DMS79 treated with DMSO at 0.1 percent for 48 hours (cell line): ENCODE results near the gene OR10A6.
A peak's percentile ranks its signal among the peaks of the same experiment; 100 is the strongest.

Experiments
- DNase-seq: peaks from one replicate; lab custom pipeline; 2025; lab: John Stamatoyannopoulos, UW

OR10A6 gene

DNA sequence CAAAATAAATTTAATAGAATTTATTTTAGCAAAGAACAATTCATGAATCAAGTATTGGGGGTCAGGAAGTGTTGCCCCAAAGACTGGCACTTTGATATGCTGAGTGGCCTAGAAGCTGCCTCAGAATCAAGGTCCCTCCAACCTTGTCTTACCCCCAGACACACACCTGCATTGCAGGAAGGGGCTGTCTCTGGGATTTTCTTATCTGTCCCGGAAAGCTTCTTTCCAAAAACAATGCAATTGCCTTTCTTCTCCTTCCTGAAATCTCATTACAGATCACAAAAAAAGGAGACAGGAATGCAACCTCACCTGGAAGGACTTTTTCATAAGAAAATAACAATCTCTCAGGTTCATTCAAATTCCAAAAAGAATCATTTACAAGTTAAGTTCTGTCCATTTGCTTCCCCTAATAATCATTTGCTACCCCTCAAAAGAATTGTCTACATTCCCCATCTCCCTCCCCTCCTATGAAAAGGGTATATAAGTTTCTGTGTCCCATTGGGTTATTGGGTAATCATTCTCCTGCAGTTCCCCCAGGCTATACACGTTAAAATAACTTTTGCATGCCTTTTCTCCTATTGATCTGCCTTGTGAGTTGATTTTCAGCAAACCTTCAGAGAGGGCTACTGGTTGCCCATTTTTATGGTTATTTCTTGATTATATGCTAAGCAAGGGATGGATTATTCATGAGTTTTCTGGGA is 21.3 kb downstream of the OR10A6 start:
- DNase-seq = no peak

DNA sequence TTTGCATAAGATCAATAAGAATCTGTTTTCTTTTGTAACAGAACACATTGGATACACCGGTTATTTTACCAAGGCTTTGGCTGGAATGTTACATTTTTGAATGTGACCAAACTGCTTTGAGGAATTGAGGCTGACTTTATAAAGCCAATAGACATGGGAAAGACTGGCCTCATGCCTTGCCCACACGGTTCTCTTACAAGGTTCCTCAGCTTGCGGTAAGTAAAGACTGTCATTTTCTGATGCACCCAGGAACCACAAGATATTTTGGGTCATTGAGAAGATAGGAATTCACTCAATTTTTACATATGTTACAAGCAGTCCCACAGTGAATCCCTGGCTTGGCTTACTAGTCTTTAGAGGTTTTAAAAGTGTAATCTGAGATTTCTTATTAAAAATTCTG is 23.9 kb downstream of the OR10A6 start:
- no peak for DNase-seq

- DNase-seq = no peak
Observed at GRCh38 chr11:7906481-7906880, 24.6 kb downstream of the OR10A6 start.

DNA sequence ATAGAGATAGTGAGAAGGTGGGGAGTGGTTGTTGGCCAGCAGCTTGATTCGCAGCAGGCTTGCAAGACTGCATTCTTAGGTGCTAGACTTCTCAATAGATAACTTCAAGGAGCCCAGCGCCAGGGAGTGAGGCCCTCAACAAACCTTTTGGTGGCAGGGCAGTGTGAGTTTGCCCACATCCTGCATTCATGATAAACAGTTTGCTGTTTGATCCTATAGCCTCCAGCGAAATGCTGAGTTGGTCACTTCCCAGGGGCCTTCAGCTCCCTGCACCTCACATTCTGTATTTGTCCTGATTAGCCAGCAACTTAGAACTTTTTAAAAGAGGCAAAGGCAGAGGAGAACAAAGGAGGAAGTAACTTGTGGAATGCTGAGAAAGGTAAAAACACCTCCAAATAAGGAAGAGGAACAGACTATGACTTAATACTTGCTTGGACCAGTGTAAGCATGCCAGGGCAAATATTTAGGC is 25.1 kb downstream of the OR10A6 start:
- no peak for DNase-seq

DNA sequence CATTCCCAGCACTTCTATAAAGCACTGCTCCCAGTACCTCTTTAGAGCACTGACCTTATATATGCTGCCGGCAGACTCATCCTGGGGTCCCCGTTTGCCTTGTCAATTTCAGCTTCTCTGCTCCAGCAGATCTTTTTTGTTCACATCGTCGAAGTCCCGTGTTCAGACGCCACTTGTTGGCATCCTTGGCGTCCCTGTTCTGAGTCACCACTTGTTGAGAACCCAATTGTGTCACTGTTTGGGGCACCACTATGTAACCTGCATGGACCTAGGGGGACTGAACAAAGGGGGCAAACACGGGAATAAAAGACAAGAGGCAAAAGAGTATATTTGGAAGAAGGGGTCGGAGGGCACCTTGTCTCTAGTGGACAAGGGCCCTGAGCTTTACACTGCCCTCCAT is 25.5 kb downstream of the OR10A6 start:
- DNase-seq = no peak

- no peak for DNase-seq
Observed at GRCh38 chr11:7904917-7905316, 26.2 kb downstream of the OR10A6 start.

- no peak for DNase-seq
Observed at GRCh38 chr11:7903940-7904339, 27.1 kb downstream of the OR10A6 start.

DNA sequence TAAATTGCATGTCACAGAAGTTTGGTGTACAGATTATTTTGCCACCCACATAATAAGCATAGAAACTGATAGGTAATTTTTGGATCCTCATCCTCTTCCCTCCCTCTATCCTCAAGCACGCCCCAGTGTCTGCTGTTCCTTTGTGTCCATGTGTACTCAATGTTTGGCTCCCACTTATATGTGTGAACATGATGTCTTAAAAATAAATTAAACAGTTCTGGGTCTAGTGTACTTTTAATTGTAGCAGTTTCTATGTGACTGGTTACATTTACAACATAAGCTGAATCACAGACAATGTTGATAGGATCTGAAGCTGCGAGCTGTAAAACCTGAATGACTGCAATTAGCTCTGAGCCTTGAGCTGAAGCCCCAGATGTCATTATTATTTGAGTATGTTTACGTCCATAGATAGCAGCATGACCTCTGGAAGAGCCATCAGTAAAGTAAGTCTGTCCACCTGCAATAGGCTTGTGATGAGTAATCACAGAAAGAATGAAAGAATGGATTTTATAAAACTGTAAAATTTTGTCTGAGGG is 29.7 kb downstream of the OR10A6 start:
- DNase-seq = no peak

- DNase-seq = no peak
Observed at GRCh38 chr11:7900686-7901085, 30.4 kb downstream of the OR10A6 start.

DNA sequence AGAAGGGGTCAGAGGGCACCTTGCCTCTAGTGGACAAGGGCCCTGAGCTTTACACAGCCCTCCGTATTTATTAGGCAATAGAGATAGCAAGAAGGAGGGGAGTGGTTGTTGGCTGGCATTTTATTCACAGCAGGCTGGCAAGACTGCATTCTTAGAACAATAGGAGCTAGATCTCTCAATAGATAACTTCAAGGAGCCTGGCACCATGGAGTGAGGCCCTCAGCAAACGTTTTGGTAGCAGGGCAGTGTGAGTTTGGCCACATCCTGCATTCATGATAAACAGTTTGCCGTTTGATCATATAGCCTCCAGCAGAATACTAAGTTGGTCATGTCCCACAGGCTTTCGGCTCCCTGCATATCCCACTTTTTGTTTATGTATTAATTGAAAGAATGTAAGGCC is 31.6 kb downstream of the OR10A6 start:
- no peak for DNase-seq

DNA sequence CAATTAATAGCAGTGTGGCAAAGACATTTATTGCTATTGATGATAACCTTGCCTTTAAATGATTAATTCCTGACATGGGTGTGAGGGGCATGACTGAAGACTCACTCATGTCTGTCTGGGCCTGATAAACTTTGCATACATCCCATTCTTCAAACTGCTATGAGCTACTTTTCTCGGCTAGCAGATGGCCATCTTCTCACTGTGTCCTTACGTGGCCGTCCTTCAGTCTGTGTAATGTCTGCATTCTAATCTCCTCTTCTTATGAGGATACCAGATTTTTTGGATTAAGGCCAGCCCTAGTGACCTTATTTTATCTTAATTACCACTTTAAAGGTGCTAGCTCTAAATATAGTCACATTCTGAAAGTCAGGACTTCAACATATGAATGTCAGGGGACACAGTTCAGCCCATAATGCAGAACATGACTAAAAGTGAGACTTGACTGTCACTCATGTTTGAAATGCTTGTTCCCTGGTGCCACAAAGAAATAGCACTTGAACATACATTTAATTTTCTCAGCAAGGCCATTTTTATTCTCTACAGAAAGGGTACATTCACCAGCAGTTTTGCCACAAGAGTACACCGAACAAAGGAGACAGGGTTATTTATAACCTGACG is 32.3 kb downstream of the OR10A6 start:
- no peak for DNase-seq

DNA sequence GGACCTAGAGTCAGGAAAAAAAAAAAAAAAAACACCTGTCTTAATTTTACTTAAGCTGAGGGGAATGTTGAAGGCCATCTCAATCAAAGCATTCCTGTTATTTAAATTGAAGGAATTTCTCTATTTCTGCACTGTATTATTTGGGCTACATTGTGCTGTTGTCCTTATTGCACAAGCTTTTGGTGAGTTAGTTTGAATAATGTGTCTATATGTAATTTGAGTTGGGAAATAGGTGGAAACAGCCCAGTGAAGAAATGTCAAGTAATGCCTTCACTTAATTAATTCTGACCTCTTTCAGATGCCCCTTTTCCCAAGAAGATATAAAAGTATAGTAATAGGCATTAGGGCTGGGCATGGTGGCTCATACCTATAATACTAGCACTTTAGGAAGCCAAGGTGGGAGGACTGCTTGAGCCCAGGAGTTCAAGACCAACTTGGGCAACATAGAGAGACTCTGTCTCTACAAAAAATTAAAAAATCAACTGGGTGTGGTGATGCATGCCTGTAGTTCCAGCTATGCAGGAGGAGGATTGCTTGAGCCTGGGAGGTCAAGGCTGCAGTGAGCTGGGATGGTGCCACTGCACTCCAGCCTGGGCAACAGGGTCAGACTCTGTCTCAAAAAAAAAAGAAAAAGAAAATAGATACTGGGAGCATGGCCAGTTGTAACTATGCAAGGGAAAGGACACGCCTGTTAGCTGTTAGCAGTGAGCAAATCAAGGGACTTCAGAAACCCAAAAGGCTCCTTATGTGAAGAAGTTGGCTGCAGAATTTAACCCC is 34.9 kb downstream of the OR10A6 start:
- DNase-seq = no peak

DNA sequence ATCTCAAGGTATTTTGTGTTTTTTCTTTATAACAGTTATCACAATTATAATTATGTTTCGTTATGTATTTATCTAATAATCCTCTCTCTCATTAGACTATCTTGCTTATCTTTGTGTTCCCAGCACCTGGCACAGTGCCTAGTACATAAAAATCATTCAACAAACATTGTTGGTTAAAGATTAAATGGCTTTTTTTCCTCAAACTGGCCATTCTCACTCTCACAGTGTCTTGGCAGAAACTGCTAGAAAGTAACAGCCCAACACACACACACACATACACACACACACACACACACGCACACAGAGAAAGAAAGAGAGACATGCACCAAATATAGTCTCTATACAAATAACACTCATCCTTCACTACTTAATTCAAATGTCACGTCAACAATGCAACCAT is 36.8 kb downstream of the OR10A6 start:
- no peak for DNase-seq

GRCh38 chr11:7893796-7894195 is 37.3 kb downstream of the OR10A6 start:
- DNase-seq = no peak

GRCh38 chr11:7892840-7893254 is 38.2 kb downstream of the OR10A6 start:
- DNase-seq = peak; percentile 37

DNA sequence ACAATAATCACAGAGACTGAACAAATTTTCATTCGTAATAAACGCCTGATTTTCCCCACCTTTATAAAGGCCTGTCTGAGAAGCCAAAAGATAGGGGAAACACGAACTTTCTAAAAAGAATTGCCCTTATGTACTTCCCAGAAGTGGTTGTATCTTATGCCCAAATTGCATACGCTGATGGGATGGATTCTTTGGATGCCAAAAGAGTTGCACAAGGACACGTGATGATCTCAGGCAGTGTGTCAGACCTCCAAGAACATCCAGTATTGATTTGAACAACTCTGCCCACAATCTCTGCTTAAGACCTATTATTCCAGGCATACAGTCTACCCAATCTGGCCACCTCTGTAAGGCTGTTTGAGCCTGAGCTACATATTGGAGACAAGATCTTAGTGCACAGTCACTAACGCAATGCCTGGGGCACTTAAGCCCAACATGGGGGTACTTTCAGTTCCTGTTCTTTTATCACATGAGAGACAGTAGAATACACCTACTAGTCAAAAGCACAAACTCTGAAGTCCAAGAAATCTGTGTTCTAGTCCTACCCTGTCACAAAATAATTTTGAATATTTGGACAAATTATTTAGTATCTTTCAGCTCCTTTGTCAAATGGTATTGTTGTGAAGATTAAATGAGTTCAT is 38.9 kb downstream of the OR10A6 start:
- no peak for DNase-seq

GRCh38 chr11:7890417-7891172 is 40.5 kb downstream of the OR10A6 start:
- no peak for DNase-seq

GRCh38 chr11:7889985-7890384 is 41.1 kb downstream of the OR10A6 start:
- DNase-seq = no peak

GRCh38 chr11:7882860-7883259 is 48.2 kb downstream of the OR10A6 start:
- DNase-seq = no peak
